HepG2 (cell line): Measurements from ENCODE around the gene PLEKHH3. TPM values are rescaled to one million over a fixed set of nuclear protein-coding genes. Genes with fewer than 3 reads are reported as not detected.
A peak's percentile ranks its signal among the peaks of the same experiment; 100 is the strongest.

Source experiments
- CTCF ChIP-seq: sonication (generic); formaldehyde crosslinking; IDR thresholded peaks from 2 replicates; pipeline ENCODE4 v1.5.0; 2020; ENCODE audit warnings: mild to moderate bottlenecking, missing genetic modification reagents, moderate library complexity
- FOSL1 ChIP-seq: sonication (generic); formaldehyde crosslinking; IDR thresholded peaks from 2 replicates; pipeline ENCODE4 v1.9.0; 2021; ENCODE audit warnings: missing genetic modification reagents, borderline replicate concordance
- GABPA ChIP-seq, 2 experiments: IDR thresholded peaks; 2 replicates each; pipeline ENCODE4 v1.6.1; 2011 to 2016; ENCODE audit warnings: low read depth in 2 of 2, low read length in 1 of 2, missing biosample characterization in 1 of 2, missing genetic modification characterization in 1 of 2
- JUN ChIP-seq: sonication (generic); formaldehyde crosslinking; IDR thresholded peaks from 2 replicates; pipeline ENCODE4 v1.4.0; 2020; ENCODE audit warnings: mild to moderate bottlenecking, missing genetic modification reagents
- MAFF ChIP-seq: IDR thresholded peaks from 2 replicates; pipeline ENCODE4 v1.6.1; 2011; ENCODE audit warnings: low read depth, low read length, improper control_type of control experiment
- POGZ ChIP-seq: sonication (generic); formaldehyde crosslinking; IDR thresholded peaks from 2 replicates; pipeline ENCODE4 v1.4.0; 2020; ENCODE audit warnings: mild to moderate bottlenecking, missing genetic modification reagents
- POLR2AphosphoS2 ChIP-seq: IDR thresholded peaks from 2 replicates; pipeline ENCODE4 v1.6.1; 2011; ENCODE audit warnings: low read depth, low read length, improper control_type of control experiment
- RXRB ChIP-seq: IDR thresholded peaks from 2 replicates; pipeline ENCODE4 v1.6.1; 2016; ENCODE audit warnings: borderline replicate concordance, missing genetic modification reagents, missing compliant biosample characterization
- TFDP2 ChIP-seq: sonication (generic); formaldehyde crosslinking; IDR thresholded peaks from 2 replicates; pipeline ENCODE4 v1.4.0; 2020; ENCODE audit warnings: missing genetic modification reagents
- ZMAT3 ChIP-seq: sonication (generic); formaldehyde crosslinking; conservative IDR thresholded peaks from 2 replicates; pipeline ENCODE4 v1.7.0; 2021; ENCODE audit warnings: missing genetic modification reagents
- ZNF280B ChIP-seq: sonication (generic); formaldehyde crosslinking; IDR thresholded peaks from 2 replicates; pipeline ENCODE4 v1.5.0; 2020; ENCODE audit warnings: missing genetic modification reagents, mild to moderate bottlenecking, borderline replicate concordance
- ZNF407 ChIP-seq: sonication (generic); formaldehyde crosslinking; IDR thresholded peaks from one replicate; pipeline ENCODE4 v1.5.1; 2020; ENCODE audit warnings: mild to moderate bottlenecking, missing genetic modification reagents; ENCODE audit errors: not compliant biosample characterization
- ZNF660 ChIP-seq: sonication (generic); formaldehyde crosslinking; IDR thresholded peaks from 2 replicates; pipeline ENCODE4 v1.5.1; 2020; ENCODE audit warnings: mild to moderate bottlenecking, low read depth, missing genetic modification reagents, borderline replicate concordance
- ZSCAN5A ChIP-seq: sonication (generic); formaldehyde crosslinking; IDR thresholded peaks from 2 replicates; pipeline ENCODE4 v1.8.0; 2022; ENCODE audit warnings: mild to moderate bottlenecking, missing genetic modification reagents, borderline replicate concordance
- polyA plus RNA-seq, 8 experiments: library from polyadenylated mRNA; depleted of rRNA in 3 of 8; stranded (reverse) in 7 of 8; unstranded in 1 of 8; fragments of >200 nt; fragmentation: Illumina TruSeq in 4 of 8; extraction: Trizol in 4 of 8; gene quantifications; 2 replicates each; pipeline versions ENCODE4 v1.2.1 to v1.2.3, GENCODE V29; 2011 to 2016; ENCODE audit warnings: low read depth in 4 of 8, missing spikeins in 1 of 8, mixed read lengths in 1 of 8; ENCODE audit not compliant: insufficient read depth in 1 of 8
- total RNA-seq, 5 experiments: library from RNA; depleted of rRNA; stranded (reverse); fragments of >200 nt; fragmentation: Illumina TruSeq; extraction: Trizol; gene quantifications; 2 replicates each; pipeline ENCODE4 v1.2.3, GENCODE V29; 2016; ENCODE audit warnings: low read depth in 1 of 5

PLEKHH3 gene
- total and polyA plus RNA-seq, 2 of the 13 experiments (the other 11 are each of a cell fraction or from before 2014, with no cell fraction given), result 6.0 to 19.9 TPM

GRCh38 chr17:42676424-42677011, at the start of gene PLEKHH3 (continued):
- TF ChIP-seq ZNF660 (CRISPR knock-in tag) (no peak), GABPA (IDR thresholded peaks at IDR 0.05; ENCODE audit: low read depth, low read length) (no peak), GABPA (CRISPR knock-in tag; IDR thresholded peaks at IDR 0.05; ENCODE audit: low read depth) (peak; percentile 15; the same call in 1 of the 2 replicates), TFDP2 (CRISPR knock-in tag) (0 out of 2 replicates have a peak, but pooled peaks have one; percentile 1), POGZ (CRISPR knock-in tag) (no peak), ZSCAN5A (CRISPR knock-in tag) (no peak), POLR2AphosphoS2 (no peak), ZMAT3 (CRISPR knock-in tag) (peak; percentile 82; the same call in 1 of the 2 replicates), CTCF (CRISPR knock-in tag) (peak; percentile 39), FOSL1 (CRISPR knock-in tag) (no peak), ZNF407 (peak; percentile 82), JUN (CRISPR knock-in tag) (no peak), MAFF (no peak), ZNF280B (CRISPR knock-in tag) (no peak), RXRB (CRISPR knock-in tag) (no peak)
